ENCODE data around the gene EPB41L4B.

GRCh38 chr9:109335929-109336328 is 15.1 kb upstream of the EPB41L4B start:
- TF ChIP-seq, protein P1, sequence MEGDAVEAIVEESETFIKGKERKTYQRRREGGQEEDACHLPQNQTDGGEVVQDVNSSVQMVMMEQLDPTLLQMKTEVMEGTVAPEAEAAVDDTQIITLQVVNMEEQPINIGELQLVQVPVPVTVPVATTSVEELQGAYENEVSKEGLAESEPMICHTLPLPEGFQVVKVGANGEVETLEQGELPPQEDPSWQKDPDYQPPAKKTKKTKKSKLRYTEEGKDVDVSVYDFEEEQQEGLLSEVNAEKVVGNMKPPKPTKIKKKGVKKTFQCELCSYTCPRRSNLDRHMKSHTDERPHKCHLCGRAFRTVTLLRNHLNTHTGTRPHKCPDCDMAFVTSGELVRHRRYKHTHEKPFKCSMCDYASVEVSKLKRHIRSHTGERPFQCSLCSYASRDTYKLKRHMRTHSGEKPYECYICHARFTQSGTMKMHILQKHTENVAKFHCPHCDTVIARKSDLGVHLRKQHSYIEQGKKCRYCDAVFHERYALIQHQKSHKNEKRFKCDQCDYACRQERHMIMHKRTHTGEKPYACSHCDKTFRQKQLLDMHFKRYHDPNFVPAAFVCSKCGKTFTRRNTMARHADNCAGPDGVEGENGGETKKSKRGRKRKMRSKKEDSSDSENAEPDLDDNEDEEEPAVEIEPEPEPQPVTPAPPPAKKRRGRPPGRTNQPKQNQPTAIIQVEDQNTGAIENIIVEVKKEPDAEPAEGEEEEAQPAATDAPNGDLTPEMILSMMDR (IDR thresholded peaks at IDR 0.05; ENCODE audit: poor library complexity, severe bottlenecking): no peak
- no peak for TF ChIP-seq POLR2AphosphoS5 (IDR thresholded peaks at IDR 0.05)

Measured in neural cell (in vitro differentiated cells).